Vagina (tissue), 2 donors: Measurements from ENCODE around the gene PADI2. TPM values are rescaled to one million over a fixed set of nuclear protein-coding genes. Genes with fewer than 3 reads are reported as not detected.
A peak's percentile ranks its signal among the peaks of the same experiment; 100 is the strongest.

Experiments used
- DNase-seq, 2 donors: peaks; one replicate each; pipeline ENCODE4 v3.0.0-alpha.2; 2017; ENCODE audit errors: extremely low spot score in 2 of 2
- H3K27ac ChIP-seq: fragments of 200-600 bp; sonication (generic); one replicate; pipeline ENCODE4 v1.5.1; 2019
- H3K27me3 ChIP-seq: fragments of 200-600 bp; sonication (generic); one replicate; pipeline ENCODE4 v1.5.1; 2019
- H3K36me3 ChIP-seq, 2 donors: fragments of 200-600 bp; sonication (generic); one replicate each; pipeline ENCODE4 v1.5.1; 2017 to 2019
- H3K4me1 ChIP-seq: fragments of 200-600 bp; sonication (generic); one replicate; pipeline ENCODE4 v1.5.1; 2019
- H3K4me3 ChIP-seq, 2 donors: fragments of 200-600 bp; sonication (generic); 1 replicate in 1 of 2; 2 replicates in 1 of 2; pipeline ENCODE4 v1.5.1; 2016 to 2019
- H3K9me3 ChIP-seq: fragments of 200-600 bp; sonication (generic); one replicate; pipeline ENCODE4 v1.5.1; 2019
- POLR2A ChIP-seq, 2 donors: fragments of 450-650 bp; IDR thresholded peaks; one replicate each; pipeline ENCODE4 v1.6.1; 2017; ENCODE audit warnings: antibody characterized with exemption in 2 of 2, mild to moderate bottlenecking in 2 of 2, moderate library complexity in 2 of 2
- POLR2AphosphoS5 ChIP-seq, 2 donors: sonication (generic); formaldehyde crosslinking; IDR thresholded peaks; one replicate each; pipeline ENCODE4 v1.9.0; 2017; ENCODE audit warnings: antibody characterized with exemption in 2 of 2, mild to moderate bottlenecking in 2 of 2, low read depth in 1 of 2; ENCODE audit not compliant: insufficient read depth in 1 of 2
- intact Hi-C: fragments of 100-400 bp; cut with DNase I; formaldehyde crosslinking; loops from one replicate; pipeline ENCODE4 v1.15.1; 2023
- total RNA-seq: library from RNA; depleted of rRNA; stranded (reverse); fragments of >200 nt; gene quantifications from one replicate; pipeline ENCODE4 v1.2.3, GENCODE V29; 2016
- TF ChIP-seq, protein P1 (sequence below), 3 experiments: fragments of 450-650 bp in 2 of 3; fragments of 200-600 bp in 1 of 3; sonication (generic) in 1 of 3; IDR thresholded peaks; one replicate each; pipeline ENCODE4 v1.5.1; 2017 to 2019; ENCODE audit warnings: antibody characterized with exemption in 3 of 3, mild to moderate bottlenecking in 2 of 3, moderate library complexity in 2 of 3

PADI2 gene
- total RNA-seq, 1 donor from 2014 or later = 0.98 TPM

GRCh38 chr1:17060306-17060749 is 58.9 kb downstream of the PADI2 start:
- Histone ChIP-seq H3K27me3 (no peaks in the 10 kb centered on the region), H3K9me3 (no peaks in the 10 kb centered on the region), H3K36me3 (no peaks in the 10 kb centered on the region), H3K27ac (no peak overlapping the region), H3K4me3 (no peak overlapping the region), H3K4me1 (peaks cover 4% of the 10 kb centered on the region)
- TF ChIP-seq POLR2AphosphoS5 (IDR thresholded peaks at IDR 0.05; ENCODE audit: insufficient read depth in 1 of 2, low read depth in 1 of 2) (no peak), POLR2A (IDR thresholded peaks at IDR 0.05) (no peak)
- TF ChIP-seq, protein P1, sequence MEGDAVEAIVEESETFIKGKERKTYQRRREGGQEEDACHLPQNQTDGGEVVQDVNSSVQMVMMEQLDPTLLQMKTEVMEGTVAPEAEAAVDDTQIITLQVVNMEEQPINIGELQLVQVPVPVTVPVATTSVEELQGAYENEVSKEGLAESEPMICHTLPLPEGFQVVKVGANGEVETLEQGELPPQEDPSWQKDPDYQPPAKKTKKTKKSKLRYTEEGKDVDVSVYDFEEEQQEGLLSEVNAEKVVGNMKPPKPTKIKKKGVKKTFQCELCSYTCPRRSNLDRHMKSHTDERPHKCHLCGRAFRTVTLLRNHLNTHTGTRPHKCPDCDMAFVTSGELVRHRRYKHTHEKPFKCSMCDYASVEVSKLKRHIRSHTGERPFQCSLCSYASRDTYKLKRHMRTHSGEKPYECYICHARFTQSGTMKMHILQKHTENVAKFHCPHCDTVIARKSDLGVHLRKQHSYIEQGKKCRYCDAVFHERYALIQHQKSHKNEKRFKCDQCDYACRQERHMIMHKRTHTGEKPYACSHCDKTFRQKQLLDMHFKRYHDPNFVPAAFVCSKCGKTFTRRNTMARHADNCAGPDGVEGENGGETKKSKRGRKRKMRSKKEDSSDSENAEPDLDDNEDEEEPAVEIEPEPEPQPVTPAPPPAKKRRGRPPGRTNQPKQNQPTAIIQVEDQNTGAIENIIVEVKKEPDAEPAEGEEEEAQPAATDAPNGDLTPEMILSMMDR (IDR thresholded peaks at IDR 0.05) = no peak
- intact Hi-C loops = no loop called here
- DNase-seq = no peak

- H3K27ac ChIP-seq = no peak overlapping the region
- H3K27me3 ChIP-seq = no peaks in the 10 kb centered on the region
- no peak for DNase-seq
- no peaks in the 10 kb centered on the region for H3K9me3 ChIP-seq
- intact Hi-C loops = no loop called here
- no peaks in the 10 kb centered on the region for H3K36me3 ChIP-seq
- no peak overlapping the region for H3K4me3 ChIP-seq
- H3K4me1 ChIP-seq = peaks cover 4% of the 10 kb centered on the region
- no peak for TF ChIP-seq POLR2AphosphoS5 (IDR thresholded peaks at IDR 0.05; ENCODE audit: insufficient read depth in 1 of 2, low read depth in 1 of 2)
- TF ChIP-seq, protein P1 (IDR thresholded peaks at IDR 0.05) = peak in 1 of 3 experiments; percentile 41
Observed at GRCh38 chr1:17059391-17060305, 59.6 kb downstream of the PADI2 start.

DNA sequence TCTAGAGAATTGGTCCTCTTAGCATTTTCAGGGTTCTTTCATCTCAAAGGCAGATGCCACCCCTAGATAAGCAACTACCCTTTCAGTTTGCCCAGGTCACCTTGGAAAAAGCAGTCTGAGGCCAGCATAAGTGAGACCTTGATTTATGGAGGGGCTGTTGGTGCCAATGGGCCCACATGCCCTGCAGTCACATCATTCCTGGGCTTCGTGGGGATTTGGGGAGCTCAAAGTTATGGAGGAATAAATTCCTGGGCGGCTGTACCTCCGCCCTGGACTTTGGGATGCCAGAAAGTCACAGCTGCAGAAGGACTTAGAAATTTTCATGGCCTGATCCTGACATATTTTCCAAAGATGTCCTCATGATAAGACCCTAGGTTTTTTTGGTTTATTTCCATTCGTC is 62.7 kb downstream of the PADI2 start:
- H3K36me3 ChIP-seq = peaks cover 0 to 1% of the 10 kb centered on the region in 2 donors
- TF ChIP-seq POLR2A (IDR thresholded peaks at IDR 0.05) (no peak), POLR2AphosphoS5 (IDR thresholded peaks at IDR 0.05; ENCODE audit: insufficient read depth in 1 of 2, low read depth in 1 of 2) (no peak)
- TF ChIP-seq, protein P1 (IDR thresholded peaks at IDR 0.05) = no peak
- H3K27ac ChIP-seq = no peak overlapping the region
- H3K9me3 ChIP-seq = no peaks in the 10 kb centered on the region
- H3K4me3 ChIP-seq = no peak overlapping the region
- H3K4me1 ChIP-seq = peaks cover 18% of the 10 kb centered on the region
- no peak for DNase-seq
- no peaks in the 10 kb centered on the region for H3K27me3 ChIP-seq
- intact Hi-C loops = no loop called here

DNA sequence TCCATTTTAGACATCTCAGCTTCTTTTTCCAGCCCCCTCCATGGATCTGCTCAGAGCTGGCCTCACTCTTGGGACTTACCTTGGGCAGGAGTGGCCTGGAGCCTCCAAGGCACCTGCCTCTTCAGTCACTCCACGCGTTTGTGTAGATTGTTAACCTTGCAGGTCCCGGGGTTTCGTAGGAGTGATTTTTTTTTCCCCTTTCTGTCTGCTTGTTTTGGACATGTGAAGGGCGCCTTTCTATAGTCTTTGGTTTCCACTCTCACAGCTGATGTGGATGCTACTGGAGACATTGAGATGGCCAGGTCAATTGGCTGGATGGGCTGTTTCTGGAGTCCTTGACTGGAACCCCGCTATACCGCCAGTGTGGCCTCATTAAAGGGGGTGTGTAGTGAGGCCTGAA is 63.5 kb downstream of the PADI2 start:
- Histone ChIP-seq H3K27ac (no peak overlapping the region), H3K4me1 (peaks cover 25% of the 10 kb centered on the region), H3K4me3 (no peak overlapping the region), H3K9me3 (no peaks in the 10 kb centered on the region), H3K36me3 (peaks cover 0 to 8% of the 10 kb centered on the region in 2 donors), H3K27me3 (no peaks in the 10 kb centered on the region)
- no peak for DNase-seq
- intact Hi-C loops = no loop called here
- TF ChIP-seq POLR2A (IDR thresholded peaks at IDR 0.05) (no peak), POLR2AphosphoS5 (IDR thresholded peaks at IDR 0.05; ENCODE audit: insufficient read depth in 1 of 2, low read depth in 1 of 2) (no peak)
- TF ChIP-seq, protein P1 (IDR thresholded peaks at IDR 0.05) = no peak
